IMR-90 (cell line): Measurements from ENCODE around the gene BCAS4. TPM values are rescaled to one million over a fixed set of nuclear protein-coding genes. Genes with fewer than 3 reads are reported as not detected.

ENCODE experiments used
- ATAC-seq: fragments of 200-7000 bp; cut with Tn5 transposase; 2 replicates; pipeline ENCODE4 v1.9.1; 2020; ENCODE audit warnings: low read depth, mild to moderate bottlenecking, moderate library complexity
- BruUV-seq: library from RNA; stranded (reverse); fragments of 400-500 nt; replicated peaks from 2 replicates; lab custom pipeline; 2021; lab: Mats Ljungman, UMichigan
- CTCF ChIA-PET: fragments of 300-600 bp; formaldehyde crosslinking; extraction: SDS; loops from one replicate; lab custom pipeline; 2021; ENCODE audit warnings: antibody characterized with exemption; lab: Yijun Ruan, JAX
- POLR2A ChIA-PET: fragments of 300-600 bp; sonication (Branson Sonifier 250); formaldehyde crosslinking; loops from one replicate; lab custom pipeline; 2022; ENCODE audit warnings: antibody characterized with exemption; ENCODE audit not compliant: unreplicated experiment; lab: Charles Lee
- DNase-seq: peaks from one replicate; pipeline ENCODE4 v3.0.0; 2013
- H2AFZ ChIP-seq: replicated peaks from 2 replicates; pipeline ENCODE3; 2013; ENCODE audit warnings: low read length, mild to moderate bottlenecking; ENCODE audit not compliant: poor library complexity
- H2AK5ac ChIP-seq: 2 replicates; pipeline ENCODE4 v1.6.1; 2013; ENCODE audit warnings: low read depth, low read length, inconsistent platforms
- H2AK9ac ChIP-seq: replicated peaks from 2 replicates; pipeline ENCODE3; 2013; ENCODE audit warnings: mild to moderate bottlenecking, low read depth, low read length, moderate library complexity; ENCODE audit not compliant: poor library complexity
- H2BK120ac ChIP-seq: 2 replicates; pipeline ENCODE4 v1.6.1; 2013; ENCODE audit warnings: low read depth, low read length, inconsistent platforms
- H2BK15ac ChIP-seq: 3 replicates; pipeline ENCODE4 v1.6.1; 2013; ENCODE audit warnings: low read depth, low read length, inconsistent platforms
- H2BK20ac ChIP-seq: 2 replicates; pipeline ENCODE4 v1.6.1; 2013; ENCODE audit warnings: low read depth, mild to moderate bottlenecking, inconsistent platforms, low read length, moderate library complexity
- H2BK5ac ChIP-seq: 2 replicates; pipeline ENCODE4 v1.6.1; 2013; ENCODE audit warnings: mild to moderate bottlenecking, low read depth, low read length, inconsistent platforms; ENCODE audit not compliant: poor library complexity, severe bottlenecking
- H3K14ac ChIP-seq: replicated peaks from 2 replicates; pipeline ENCODE4 v1.6.1; 2013; ENCODE audit warnings: low read depth, low read length, inconsistent platforms
- H3K18ac ChIP-seq: 2 replicates; pipeline ENCODE4 v1.6.1; 2013; ENCODE audit warnings: low read depth, low read length, control low read depth
- H3K23ac ChIP-seq: 2 replicates; pipeline ENCODE4 v1.6.1; 2013; ENCODE audit warnings: low read depth, low read length, inconsistent platforms
- H3K27ac ChIP-seq: 2 replicates; pipeline ENCODE4 v1.5.1; 2013; ENCODE audit warnings: mild to moderate bottlenecking, control low read depth, low read length; ENCODE audit not compliant: insufficient read depth
- H3K27me3 ChIP-seq: 2 replicates; pipeline ENCODE4 v1.6.1; 2013; ENCODE audit warnings: low read length; ENCODE audit not compliant: control insufficient read depth, insufficient read depth
- H3K36me3 ChIP-seq: 2 replicates; pipeline ENCODE4 v1.6.1; 2013; ENCODE audit warnings: low read length, mixed read lengths; ENCODE audit not compliant: control insufficient read depth, insufficient read depth
- H3K4ac ChIP-seq: 2 replicates; pipeline ENCODE4 v1.6.1; 2013; ENCODE audit warnings: low read depth, low read length, inconsistent platforms
- H3K4me1 ChIP-seq: 2 replicates; pipeline ENCODE4 v1.6.1; 2013; ENCODE audit warnings: low read length, mixed read lengths; ENCODE audit not compliant: control insufficient read depth, insufficient read depth
- H3K4me2 ChIP-seq: 2 replicates; pipeline ENCODE4 v1.6.1; 2013; ENCODE audit warnings: low read depth, mild to moderate bottlenecking, control low read depth, low read length, moderate library complexity
- H3K4me3 ChIP-seq: 2 replicates; pipeline ENCODE4 v1.5.1; 2013; ENCODE audit warnings: low read depth, mild to moderate bottlenecking, control low read depth, low read length, moderate library complexity; ENCODE audit not compliant: insufficient read depth
- H3K56ac ChIP-seq: 2 replicates; pipeline ENCODE4 v1.6.1; 2013; ENCODE audit warnings: low read length, inconsistent platforms; ENCODE audit not compliant: insufficient read depth; ENCODE audit errors: extremely low read depth
- H3K79me1 ChIP-seq, 2 experiments: 2 replicates each; pipeline ENCODE4 v1.6.1; 2013; ENCODE audit warnings: low read length in 2 of 2, inconsistent platforms in 1 of 2, low read depth in 1 of 2
- H3K9ac ChIP-seq: 2 replicates; pipeline ENCODE4 v1.6.1; 2013; ENCODE audit warnings: low read depth, low read length, control low read depth
- H3K9me1 ChIP-seq: 2 replicates; pipeline ENCODE4 v1.6.1; 2013; ENCODE audit warnings: low read length, inconsistent platforms; ENCODE audit not compliant: insufficient read depth
- H3K9me3 ChIP-seq: 2 replicates; pipeline ENCODE4 v1.6.1; 2013; ENCODE audit warnings: low read length; ENCODE audit not compliant: control insufficient read depth, insufficient read depth
- H4K20me1 ChIP-seq: 2 replicates; pipeline ENCODE4 v1.6.1; 2013; ENCODE audit warnings: low read length, inconsistent platforms; ENCODE audit not compliant: insufficient read depth
- H4K5ac ChIP-seq: 2 replicates; pipeline ENCODE4 v1.6.1; 2013; ENCODE audit warnings: mild to moderate bottlenecking, low read depth, low read length, control low read depth
- H4K8ac ChIP-seq, 2 experiments: 2 replicates each; pipeline ENCODE4 v1.6.1; 2013; ENCODE audit warnings: low read depth in 2 of 2, low read length in 2 of 2, control low read depth in 1 of 2, inconsistent platforms in 1 of 2
- H4K91ac ChIP-seq: 2 replicates; pipeline ENCODE4 v1.6.1; 2013; ENCODE audit warnings: low read depth, low read length, inconsistent platforms; ENCODE audit not compliant: insufficient read depth
- CTCF ChIP-seq: conservative IDR thresholded peaks from 2 replicates; pipeline ENCODE4 v1.5.1; 2012; ENCODE audit warnings: mild to moderate bottlenecking, low read depth, low read length, improper control_type of control experiment
- MAZ ChIP-seq: IDR thresholded peaks from 2 replicates; pipeline ENCODE4 v1.6.1; 2012; ENCODE audit warnings: low read depth, mild to moderate bottlenecking, low read length, improper control_type of control experiment, moderate library complexity, borderline replicate concordance
- RFX5 ChIP-seq: IDR thresholded peaks from 2 replicates; pipeline ENCODE4 v1.8.0; 2012; ENCODE audit warnings: low read depth, mild to moderate bottlenecking, low read length, moderate library complexity
- WGBS, 2 experiments: methylation state at CpG; one replicate each; pipeline versions ENCODE4 v1.1.5 to v1.1.7; 2013; ENCODE audit warnings: missing lambda C conversion rate in 2 of 2; ENCODE audit not compliant: insufficient read length in 1 of 2; ENCODE audit errors: extremely low coverage in 2 of 2; 5-methylcytosine and 5-hydroxymethylcytosine counted together
- dilution Hi-C: fragments of 300-500 bp; cut with HindIII; formaldehyde crosslinking; loops from one replicate; pipeline ENCODE4 v1.14.3; 2018; ENCODE audit warnings: low sequenced_read_pairs; ENCODE audit not compliant: unreplicated experiment
- in situ Hi-C: fragments of 300-500 bp; cut with MboI; formaldehyde crosslinking; loops from 3 replicates; pipeline ENCODE4 v1.14.3; 2019; ENCODE audit warnings: low sequenced_read_pairs, inconsistent platforms, mixed read lengths
- intact Hi-C: fragments of 100-400 bp; cut with micrococcal nuclease; formaldehyde crosslinking; loops from 2 replicates; pipeline ENCODE4 v1.10.0; 2022
- polyA plus RNA-seq, 3 experiments: library from polyadenylated mRNA; depleted of rRNA; stranded (reverse); fragments of >200 nt; gene quantifications; 2 replicates each; pipeline ENCODE4 v1.2.3, GENCODE V29; 2012; ENCODE audit warnings: low replicate concordance in 1 of 3
- total RNA-seq: library from RNA; depleted of rRNA; stranded (reverse); fragments of >200 nt; gene quantifications from 2 replicates; pipeline ENCODE4 v1.2.3, GENCODE V29; 2012

Gene BCAS4
- total and polyA plus RNA-seq, 2 of the 4 experiments (the other 2 are of a cell fraction), result 42.7 to 47.5 TPM

- H2AFZ ChIP-seq, result peak overlapping the region; percentile 64
- no peak overlapping the region for H3K56ac ChIP-seq
Measured at GRCh38 chr20:50824137-50824536, 29.3 kb downstream of the BCAS4 start.

More at GRCh38 chr20:50824137-50824536, 29.3 kb downstream of the BCAS4 start:
- Histone ChIP-seq H2BK15ac (peak overlapping the region; percentile 20; the same call in 2 of the 3 replicates), H3K27me3 (no peaks in the 10 kb centered on the region), H2BK20ac (peak overlapping the region; percentile 41; the same call in 1 of the 2 replicates), H3K4ac (0 out of 2 replicates have a peak overlapping the region, but pooled peaks have one; percentile 34), H3K4me1 (peaks cover 14% of the 10 kb centered on the region), H3K9ac (no peak overlapping the region), H3K18ac (peak overlapping the region; percentile 42; the same call in 1 of the 2 replicates), H4K91ac (peak overlapping the region; percentile 41; the same call in 1 of the 2 replicates), H4K20me1 (no peaks in the 10 kb centered on the region), H3K23ac (no peak overlapping the region), H3K36me3 (no peaks in the 10 kb centered on the region; the same call in none of the 2 replicates), H3K27ac (no peak overlapping the region), H2AK9ac (no peak overlapping the region), H3K4me3 (no peak overlapping the region), H2BK120ac (no peak overlapping the region), H3K14ac (peak overlapping the region; percentile 49; the same call in 1 of the 2 replicates), H3K79me1 (peaks cover 9 to 31% of the 10 kb centered on the region in 2 experiments; a peak in 3 of 4 replicates), H3K9me1 (peaks cover 14% of the 10 kb centered on the region), H2BK5ac (peak overlapping the region; percentile 69), H4K8ac (peak overlapping the region in 1 of 2 experiments; percentile 59; a peak in 1 of 4 replicates), H3K4me2 (peak overlapping the region; percentile 25; the same call in 1 of the 2 replicates), H2AK5ac (peak overlapping the region; percentile 50; the same call in 1 of the 2 replicates), H3K9me3 (no peaks in the 10 kb centered on the region), H4K5ac (no peak overlapping the region; the same call in 1 of the 2 replicates)
- in situ Hi-C loops, result no loop called here
- dilution Hi-C loops, result loop anchor here (25.0 kb wide), 1 partner anchor 88 kb away; no protein-coding TSS in a partner anchor
- peak; percentile 68 for ATAC-seq
- intact Hi-C loops, result no loop called here
- ChIA-PET CTCF (interaction anchor here (1.2 kb wide), 1 partner anchor 11 kb away, joined by 3 read pairs; no protein-coding TSS in a partner anchor), POLR2A (no interaction called here)
- BruUV-seq, result no TSS peak
- TF ChIP-seq MAZ (no peak), RFX5 (no peak), CTCF (no peak)
- peak; percentile 86 for DNase-seq
- WGBS, 2 experiments, result 60% methylated on average over 1 of the region's 3 CpGs; no CpG with 5 or more reads in 1 of the 2 experiments
